ENCODE measurements around the gene TLE3. TPM values are rescaled to one million over a fixed set of nuclear protein-coding genes. Genes with fewer than 3 reads are reported as not detected.

The TLE3 gene
- total RNA-seq, 2 donors from 2014 or later, result 65.4 to 85.1 TPM

DNA sequence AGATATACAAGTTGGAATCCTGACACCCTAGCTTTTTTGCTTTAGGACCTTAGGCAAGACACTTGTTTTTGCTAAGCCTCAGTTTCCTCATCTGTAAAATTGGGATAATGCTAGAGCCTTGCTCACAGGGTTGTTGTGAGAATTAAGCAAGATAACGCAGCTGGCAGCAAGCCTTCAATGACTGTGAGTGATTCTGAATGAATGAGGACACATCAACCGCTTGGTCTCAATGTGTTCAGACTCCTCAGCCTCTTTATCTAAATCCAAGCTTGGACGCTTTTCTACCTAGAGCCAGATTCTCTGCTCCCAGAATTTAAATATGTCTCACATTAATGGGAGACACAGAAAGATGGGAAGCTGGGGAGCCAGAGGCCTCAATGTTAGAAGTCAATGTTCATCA is 11.8 kb upstream of the TLE3 start:
- Histone ChIP-seq H3K36me3 (no peaks in the 10 kb centered on the region), H3K9me3 (no peaks in the 10 kb centered on the region), H3K27ac (no peak overlapping the region), H3K4me3 (no peak overlapping the region), H3K27me3 (no peaks in the 10 kb centered on the region), H3K9ac (ENCODE audit: low read depth in 2 of 2, low read length in 2 of 2) (no peak overlapping the region), H3K4me1 (peaks cover 7% of the 10 kb centered on the region)
- DNase-seq, result no peak
- TF ChIP-seq, protein P1, sequence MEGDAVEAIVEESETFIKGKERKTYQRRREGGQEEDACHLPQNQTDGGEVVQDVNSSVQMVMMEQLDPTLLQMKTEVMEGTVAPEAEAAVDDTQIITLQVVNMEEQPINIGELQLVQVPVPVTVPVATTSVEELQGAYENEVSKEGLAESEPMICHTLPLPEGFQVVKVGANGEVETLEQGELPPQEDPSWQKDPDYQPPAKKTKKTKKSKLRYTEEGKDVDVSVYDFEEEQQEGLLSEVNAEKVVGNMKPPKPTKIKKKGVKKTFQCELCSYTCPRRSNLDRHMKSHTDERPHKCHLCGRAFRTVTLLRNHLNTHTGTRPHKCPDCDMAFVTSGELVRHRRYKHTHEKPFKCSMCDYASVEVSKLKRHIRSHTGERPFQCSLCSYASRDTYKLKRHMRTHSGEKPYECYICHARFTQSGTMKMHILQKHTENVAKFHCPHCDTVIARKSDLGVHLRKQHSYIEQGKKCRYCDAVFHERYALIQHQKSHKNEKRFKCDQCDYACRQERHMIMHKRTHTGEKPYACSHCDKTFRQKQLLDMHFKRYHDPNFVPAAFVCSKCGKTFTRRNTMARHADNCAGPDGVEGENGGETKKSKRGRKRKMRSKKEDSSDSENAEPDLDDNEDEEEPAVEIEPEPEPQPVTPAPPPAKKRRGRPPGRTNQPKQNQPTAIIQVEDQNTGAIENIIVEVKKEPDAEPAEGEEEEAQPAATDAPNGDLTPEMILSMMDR (IDR thresholded peaks at IDR 0.05), result no peak
- intact Hi-C loops (cut with DNase I), result loop anchor here (10.0 kb wide), 1 partner anchor 155 kb away; no protein-coding TSS in a partner anchor

DNA sequence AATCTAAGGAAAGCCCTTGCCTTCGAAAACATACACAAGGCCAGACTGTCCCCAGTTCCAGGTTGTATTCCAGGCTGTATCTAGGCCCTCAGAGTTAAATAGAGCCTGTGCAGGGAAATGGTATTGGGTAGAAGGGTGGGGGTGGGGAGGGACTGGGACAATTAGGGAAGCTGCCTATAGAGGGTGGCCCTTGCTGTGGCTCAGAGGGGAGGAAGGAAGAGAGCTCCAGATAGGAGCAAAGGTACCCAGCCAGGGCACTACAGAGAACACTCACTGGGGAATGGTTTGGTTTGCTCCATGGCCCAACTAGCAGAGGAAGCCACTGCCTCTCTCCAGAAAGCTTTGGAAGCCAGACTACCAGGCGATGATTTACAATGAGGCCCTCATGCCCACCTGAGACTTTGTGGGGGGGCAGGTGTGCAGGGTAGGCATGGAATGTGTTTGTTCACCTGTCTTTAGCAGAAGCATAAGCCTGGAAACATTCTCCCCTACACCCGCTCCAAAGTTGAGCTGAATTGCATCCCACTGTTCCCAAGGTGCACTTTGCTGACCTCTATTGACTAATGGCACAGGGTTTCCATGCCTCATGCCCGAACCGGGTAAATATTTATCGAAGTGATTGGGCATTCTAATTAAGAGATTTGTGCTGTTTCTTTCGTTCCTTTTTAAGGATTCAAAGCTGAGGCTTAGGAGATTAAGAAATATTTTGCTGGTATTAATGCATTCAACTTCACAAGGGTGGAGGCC is 6.3 kb upstream of the TLE3 start:
- intact Hi-C loops (cut with DNase I), result loop anchor here (10.0 kb wide), 1 partner anchor 161 kb away; no protein-coding TSS in a partner anchor
- no peak overlapping the region for H3K4me3 ChIP-seq

DNA sequence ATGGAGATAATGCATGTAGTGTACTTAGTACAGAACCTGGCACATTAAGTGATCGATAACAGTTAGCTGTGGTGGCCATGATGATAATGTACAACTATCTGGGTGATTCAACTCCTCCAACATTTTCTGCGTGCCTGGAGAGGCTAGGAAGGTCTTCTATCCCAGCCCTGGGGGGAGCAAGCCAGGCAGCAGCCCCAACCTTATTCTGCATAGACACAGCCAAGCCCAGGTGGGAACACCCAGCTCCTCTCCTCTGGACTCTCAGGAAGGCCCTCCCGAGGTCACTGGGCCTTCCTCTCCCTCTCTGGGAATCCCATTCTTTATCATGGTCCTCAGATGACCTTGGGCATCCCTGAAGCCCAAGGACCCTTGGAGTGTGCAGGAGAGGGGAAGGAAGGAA is 5.1 kb upstream of the TLE3 start:
- DNase-seq, result no peak
- Histone ChIP-seq H3K9me3 (no peaks in the 10 kb centered on the region), H3K4me1 (peaks cover 13% of the 10 kb centered on the region), H3K9ac (ENCODE audit: low read depth in 2 of 2, low read length in 2 of 2) (no peak overlapping the region), H3K27ac (no peak overlapping the region), H3K36me3 (no peaks in the 10 kb centered on the region), H3K4me3 (no peak overlapping the region), H3K27me3 (no peaks in the 10 kb centered on the region)
- TF ChIP-seq, protein P1 (IDR thresholded peaks at IDR 0.05), result no peak
- intact Hi-C loops (cut with DNase I), result loop anchor here (10.0 kb wide), 1 partner anchor 162 kb away; no protein-coding TSS in a partner anchor

More for the DNA sequence above, 6.3 kb upstream of the TLE3 start:
- Histone ChIP-seq H3K27me3 (no peaks in the 10 kb centered on the region), H3K4me1 (peaks cover 13% of the 10 kb centered on the region), H3K9ac (ENCODE audit: low read depth in 2 of 2, low read length in 2 of 2) (no peak overlapping the region), H3K27ac (no peak overlapping the region), H3K36me3 (no peaks in the 10 kb centered on the region), H3K9me3 (no peaks in the 10 kb centered on the region)
- TF ChIP-seq, protein P1 (IDR thresholded peaks at IDR 0.05), result no peak
- DNase-seq, result no peak

DNA sequence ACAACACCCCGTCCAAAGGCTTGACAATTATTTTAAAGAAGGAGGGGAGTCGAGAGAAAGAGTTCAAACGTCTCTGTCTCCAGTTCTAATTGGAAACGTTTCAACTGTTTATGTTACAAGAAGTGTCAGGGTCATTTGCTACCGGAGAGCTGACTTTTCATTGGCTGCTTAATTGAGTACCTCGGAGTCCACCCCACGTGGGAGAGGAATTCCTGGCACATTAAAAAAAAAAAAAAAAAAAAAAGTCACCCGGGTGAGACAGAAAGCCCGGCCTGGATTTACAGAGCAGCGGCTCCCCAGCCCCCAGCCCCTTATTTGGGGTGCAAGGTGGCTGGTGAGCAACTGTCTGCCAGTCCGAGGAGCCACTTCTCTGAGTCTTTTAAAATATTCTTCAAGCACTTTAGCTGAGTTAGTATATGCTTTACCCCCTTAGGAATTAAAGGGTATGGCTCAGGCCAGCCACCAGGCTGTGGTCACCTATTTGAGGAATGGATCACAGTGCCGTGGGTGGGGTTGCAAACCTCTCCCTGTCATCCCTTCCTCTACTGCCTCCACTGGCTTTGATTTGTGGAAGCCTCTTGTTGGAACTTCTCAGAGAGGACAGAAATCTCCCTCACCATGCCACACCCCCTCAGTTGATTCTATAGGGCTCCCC is 3.9 kb upstream of the TLE3 start:
- intact Hi-C loops (cut with DNase I), result loop anchor here (10.0 kb wide), 1 partner anchor 163 kb away; no protein-coding TSS in a partner anchor
- Histone ChIP-seq H3K27me3 (no peaks in the 10 kb centered on the region), H3K9me3 (no peaks in the 10 kb centered on the region), H3K36me3 (no peaks in the 10 kb centered on the region), H3K4me3 (no peak overlapping the region), H3K4me1 (peaks cover 13% of the 10 kb centered on the region), H3K9ac (ENCODE audit: low read depth in 2 of 2, low read length in 2 of 2) (peak overlapping the region in 1 of 2 donors; percentile 66), H3K27ac (peak overlapping the region; percentile 29)
- peak; percentile 74 for DNase-seq
- TF ChIP-seq, protein P1 (IDR thresholded peaks at IDR 0.05), result no peak

DNA sequence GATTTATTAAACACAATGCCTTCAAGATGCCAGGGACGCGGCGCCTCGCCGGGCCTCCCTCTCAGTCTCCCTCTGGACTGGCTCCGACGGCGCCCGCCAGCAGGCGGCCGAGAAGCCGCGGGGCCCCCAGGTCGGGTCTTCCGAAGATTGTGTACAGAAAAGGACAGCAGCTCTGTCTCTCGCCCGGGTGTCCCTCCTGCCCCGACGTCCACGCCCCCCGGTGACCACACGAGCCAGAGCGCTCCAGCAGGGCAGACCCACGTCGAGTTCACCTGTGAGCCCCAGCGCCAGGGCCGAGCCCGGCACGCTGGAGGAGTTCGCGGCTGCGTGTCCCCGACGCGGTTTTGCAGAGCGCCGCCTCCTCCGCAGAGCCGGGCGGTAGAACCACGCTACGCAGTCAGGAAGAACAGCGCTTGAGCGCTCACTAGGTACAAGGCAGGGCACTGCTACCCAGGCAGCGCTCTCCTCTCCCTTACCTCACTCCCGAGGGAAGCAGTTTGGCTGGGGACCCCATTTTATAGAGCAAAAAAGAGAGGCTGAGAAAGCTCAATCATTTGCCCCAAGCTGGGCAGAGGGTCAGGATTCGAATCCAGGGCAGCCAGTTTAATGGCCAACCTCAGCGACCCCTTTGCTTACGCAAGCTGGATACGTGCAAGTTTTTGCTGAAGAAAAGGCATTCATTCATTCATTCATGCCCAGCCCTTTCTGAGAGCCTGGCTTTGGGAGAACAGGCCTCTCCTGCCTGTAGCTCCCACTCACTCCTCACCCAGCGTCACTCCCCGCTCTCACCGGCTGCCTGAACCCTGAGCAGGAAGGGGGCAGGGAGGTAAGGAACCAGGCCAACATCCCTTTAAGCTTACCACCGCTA is 3.0 kb upstream of the TLE3 start:
- H3K27me3 ChIP-seq, result no peaks in the 10 kb centered on the region
- H3K27ac ChIP-seq, result peak overlapping the region; percentile 29
- peaks cover 13% of the 10 kb centered on the region for H3K4me1 ChIP-seq
- no peaks in the 10 kb centered on the region for H3K9me3 ChIP-seq
- DNase-seq, result peak; percentile 66
- H3K9ac ChIP-seq (ENCODE audit: low read depth in 2 of 2, low read length in 2 of 2), result peak overlapping the region; percentile 41 to 66
- intact Hi-C loops (cut with DNase I), result loop anchor here (10.0 kb wide), 1 partner anchor 164 kb away; no protein-coding TSS in a partner anchor
- no peaks in the 10 kb centered on the region for H3K36me3 ChIP-seq
- TF ChIP-seq, protein P1 (IDR thresholded peaks at IDR 0.05), result no peak
- peak overlapping the region; percentile 16 for H3K4me3 ChIP-seq
